KMS-11 (cell line): ENCODE results near the gene STK11IP.

Source experiments
- H2AFZ ChIP-seq: fragments of 200-600 bp; sonication (generic); 2 replicates; pipeline ENCODE4 v1.6.1; 2016; ENCODE audit warnings: antibody characterized with exemption, mixed run types, low read depth
- H3K27ac ChIP-seq: fragments of 200-600 bp; sonication (generic); 2 replicates; pipeline ENCODE4 v1.6.1; 2016; ENCODE audit warnings: mild to moderate bottlenecking, mixed run types
- H3K27me3 ChIP-seq: fragments of 200-600 bp; sonication (generic); 2 replicates; pipeline ENCODE4 v1.6.1; 2017; ENCODE audit warnings: mild to moderate bottlenecking, low read depth, mixed run types, moderate library complexity; ENCODE audit not compliant: insufficient read depth
- H3K36me3 ChIP-seq: fragments of 200-600 bp; sonication (generic); 2 replicates; pipeline ENCODE4 v1.6.1; 2017; ENCODE audit warnings: mild to moderate bottlenecking, mixed run types; ENCODE audit not compliant: insufficient read depth
- H3K4me1 ChIP-seq: fragments of 200-600 bp; sonication (generic); 2 replicates; pipeline ENCODE4 v1.6.1; 2016; ENCODE audit warnings: mild to moderate bottlenecking, low read depth, mixed run types; ENCODE audit not compliant: poor library complexity, severe bottlenecking
- H3K4me2 ChIP-seq: fragments of 200-600 bp; sonication (generic); 2 replicates; pipeline ENCODE4 v1.7.0; 2016; ENCODE audit warnings: mild to moderate bottlenecking, mixed run types
- H3K4me3 ChIP-seq: fragments of 200-600 bp; sonication (generic); IDR thresholded peaks from 2 replicates; pipeline ENCODE4 v1.6.1; 2017; ENCODE audit warnings: low read depth, low read length, mixed read lengths; ENCODE audit not compliant: insufficient read depth
- H3K79me2 ChIP-seq: fragments of 200-600 bp; sonication (generic); 2 replicates; pipeline ENCODE4 v1.6.1; 2016; ENCODE audit warnings: low read depth, mixed run types; ENCODE audit not compliant: insufficient read depth
- H3K9ac ChIP-seq: fragments of 200-600 bp; sonication (generic); 2 replicates; pipeline ENCODE4 v1.6.1; 2016; ENCODE audit warnings: mild to moderate bottlenecking, mixed run types
- H4K20me1 ChIP-seq: fragments of 200-600 bp; sonication (generic); 2 replicates; pipeline ENCODE4 v1.6.1; 2016; ENCODE audit warnings: mild to moderate bottlenecking, mixed run types; ENCODE audit not compliant: insufficient read depth
- TF ChIP-seq, protein P1 (sequence below): fragments of 200-600 bp; sonication (generic); conservative IDR thresholded peaks from 2 replicates; pipeline ENCODE4 v1.6.1; 2017; ENCODE audit warnings: low read depth, mild to moderate bottlenecking, antibody characterized with exemption, low read length, moderate library complexity, mixed read lengths

Gene STK11IP

DNA sequence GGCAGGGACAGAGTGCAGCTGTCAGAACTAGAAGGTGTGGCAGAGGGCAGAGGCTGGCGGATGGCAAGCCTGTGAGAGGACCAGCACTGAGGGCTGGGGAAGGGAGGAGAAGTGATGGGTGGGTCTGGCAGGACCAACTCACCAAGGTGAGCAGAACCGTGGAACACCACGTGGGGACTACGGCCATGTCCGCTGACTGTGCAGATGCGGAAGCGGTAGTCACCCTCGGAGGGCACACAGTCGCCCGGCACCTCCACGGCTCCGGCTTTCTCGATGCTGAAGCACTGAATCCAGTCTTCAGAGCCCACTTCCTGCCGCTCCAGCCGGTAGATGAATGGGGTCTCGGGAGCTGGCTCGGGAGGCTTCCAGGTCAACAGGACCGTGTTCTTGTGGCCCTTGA is 30.5 kb upstream of the STK11IP start:
- Histone ChIP-seq H3K27ac (no peak overlapping the region), H4K20me1 (no peaks in the 10 kb centered on the region), H2AFZ (no peak overlapping the region), H3K4me3 (no peak overlapping the region), H3K36me3 (no peaks in the 10 kb centered on the region), H3K27me3 (peaks cover 78% of the 10 kb centered on the region), H3K4me1 (no peaks in the 10 kb centered on the region), H3K79me2 (no peaks in the 10 kb centered on the region), H3K4me2 (no peak overlapping the region), H3K9ac (no peak overlapping the region)
- TF ChIP-seq, protein P1, sequence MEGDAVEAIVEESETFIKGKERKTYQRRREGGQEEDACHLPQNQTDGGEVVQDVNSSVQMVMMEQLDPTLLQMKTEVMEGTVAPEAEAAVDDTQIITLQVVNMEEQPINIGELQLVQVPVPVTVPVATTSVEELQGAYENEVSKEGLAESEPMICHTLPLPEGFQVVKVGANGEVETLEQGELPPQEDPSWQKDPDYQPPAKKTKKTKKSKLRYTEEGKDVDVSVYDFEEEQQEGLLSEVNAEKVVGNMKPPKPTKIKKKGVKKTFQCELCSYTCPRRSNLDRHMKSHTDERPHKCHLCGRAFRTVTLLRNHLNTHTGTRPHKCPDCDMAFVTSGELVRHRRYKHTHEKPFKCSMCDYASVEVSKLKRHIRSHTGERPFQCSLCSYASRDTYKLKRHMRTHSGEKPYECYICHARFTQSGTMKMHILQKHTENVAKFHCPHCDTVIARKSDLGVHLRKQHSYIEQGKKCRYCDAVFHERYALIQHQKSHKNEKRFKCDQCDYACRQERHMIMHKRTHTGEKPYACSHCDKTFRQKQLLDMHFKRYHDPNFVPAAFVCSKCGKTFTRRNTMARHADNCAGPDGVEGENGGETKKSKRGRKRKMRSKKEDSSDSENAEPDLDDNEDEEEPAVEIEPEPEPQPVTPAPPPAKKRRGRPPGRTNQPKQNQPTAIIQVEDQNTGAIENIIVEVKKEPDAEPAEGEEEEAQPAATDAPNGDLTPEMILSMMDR = no peak

DNA sequence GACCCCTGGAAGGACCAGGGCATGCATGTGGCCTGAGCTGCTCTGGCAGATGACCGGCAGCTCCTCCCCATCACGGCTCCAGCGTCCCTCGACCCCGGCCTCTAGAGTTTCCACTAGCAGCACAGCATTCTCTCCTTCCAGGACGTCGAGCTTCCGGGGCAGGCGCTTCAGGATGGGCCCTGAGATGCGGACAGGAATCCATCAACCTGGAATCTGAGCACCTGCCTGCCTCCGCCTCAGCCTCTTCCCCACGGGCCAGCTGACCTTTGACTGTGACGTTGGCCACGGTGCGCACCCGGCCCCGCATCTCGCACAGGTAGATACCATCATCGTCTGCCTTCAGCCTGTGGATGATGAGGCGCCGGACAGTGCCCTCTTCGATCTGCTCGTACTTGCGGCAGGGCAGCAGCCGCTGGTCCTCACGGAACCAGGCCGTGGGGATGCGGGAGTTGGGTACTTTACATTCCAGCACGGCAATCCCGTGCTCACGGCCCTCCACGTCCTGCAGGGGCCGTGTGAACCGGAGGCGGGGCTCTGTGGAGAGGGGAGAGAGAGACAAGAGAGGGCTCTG is 29.8 kb upstream of the STK11IP start:
- Histone ChIP-seq H4K20me1 (no peaks in the 10 kb centered on the region), H2AFZ (no peak overlapping the region), H3K9ac (no peak overlapping the region), H3K79me2 (no peaks in the 10 kb centered on the region), H3K27ac (no peak overlapping the region), H3K4me1 (no peaks in the 10 kb centered on the region), H3K4me2 (no peak overlapping the region), H3K27me3 (peaks cover 74% of the 10 kb centered on the region), H3K4me3 (no peak overlapping the region), H3K36me3 (no peaks in the 10 kb centered on the region)
- TF ChIP-seq, protein P1 = no peak

DNA sequence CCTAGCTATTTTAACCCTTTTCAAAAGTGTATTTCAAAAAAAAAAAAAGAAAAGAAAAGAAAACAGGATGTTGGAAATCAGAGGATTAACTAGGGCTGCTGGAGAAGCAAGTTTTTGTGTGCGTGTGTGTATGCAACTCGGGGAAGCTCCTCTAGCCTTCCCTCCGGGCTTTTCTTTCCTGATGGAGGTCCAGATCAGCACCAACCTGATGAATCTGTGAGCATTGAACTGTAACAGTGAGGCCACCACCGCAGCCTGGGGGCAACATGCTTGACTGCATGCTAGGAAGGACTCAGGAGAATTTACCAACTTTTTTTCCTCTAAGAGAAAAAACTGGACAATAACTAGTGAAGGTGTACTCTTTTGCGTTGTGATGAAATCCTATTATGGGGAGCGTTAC is 28.6 kb upstream of the STK11IP start:
- H3K79me2 ChIP-seq = no peaks in the 10 kb centered on the region
- TF ChIP-seq, protein P1 = no peak
- H3K27me3 ChIP-seq = peaks cover 71% of the 10 kb centered on the region
- H2AFZ ChIP-seq = no peak overlapping the region
- H4K20me1 ChIP-seq = no peaks in the 10 kb centered on the region
- no peak overlapping the region for H3K27ac ChIP-seq
- no peaks in the 10 kb centered on the region for H3K4me1 ChIP-seq
- no peak overlapping the region for H3K4me3 ChIP-seq
- H3K4me2 ChIP-seq = no peak overlapping the region
- no peaks in the 10 kb centered on the region for H3K36me3 ChIP-seq
- no peak overlapping the region for H3K9ac ChIP-seq

DNA sequence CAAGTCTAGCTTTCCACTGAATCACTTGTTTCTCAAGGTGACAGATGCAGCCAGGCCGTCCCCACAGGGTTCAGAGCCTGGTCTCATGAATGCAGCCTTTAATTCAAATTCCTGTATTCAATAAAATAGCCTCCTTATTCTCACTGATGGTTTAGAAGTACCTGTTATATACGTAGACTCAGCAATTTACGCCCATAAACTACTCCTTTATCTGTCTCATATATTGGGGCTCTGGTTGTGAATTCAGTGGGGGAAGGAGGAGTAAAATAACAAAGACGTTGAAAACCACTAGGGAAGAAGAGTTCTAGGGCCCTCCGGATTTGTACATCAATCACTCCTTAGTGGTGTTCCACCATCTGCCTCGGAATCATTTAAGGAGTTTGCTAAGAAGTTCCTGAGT is 28.0 kb upstream of the STK11IP start:
- no peaks in the 10 kb centered on the region for H3K36me3 ChIP-seq
- no peak overlapping the region for H2AFZ ChIP-seq
- H3K27ac ChIP-seq = no peak overlapping the region
- H3K79me2 ChIP-seq = no peaks in the 10 kb centered on the region
- no peaks in the 10 kb centered on the region for H3K4me1 ChIP-seq
- peaks cover 65% of the 10 kb centered on the region for H3K27me3 ChIP-seq
- H3K9ac ChIP-seq = no peak overlapping the region
- H4K20me1 ChIP-seq = no peaks in the 10 kb centered on the region
- TF ChIP-seq, protein P1 = no peak
- H3K4me3 ChIP-seq = no peak overlapping the region
- H3K4me2 ChIP-seq = no peak overlapping the region
